DMS53 treated with DMSO at 0.1 percent for 48 hours (cell line): ENCODE measurements around the gene KRT85.

Experiments
- DNase-seq: peaks from one replicate; lab custom pipeline; 2025; ENCODE audit not compliant: unreplicated experiment; lab: John Stamatoyannopoulos, UW

KRT85 gene

DNA sequence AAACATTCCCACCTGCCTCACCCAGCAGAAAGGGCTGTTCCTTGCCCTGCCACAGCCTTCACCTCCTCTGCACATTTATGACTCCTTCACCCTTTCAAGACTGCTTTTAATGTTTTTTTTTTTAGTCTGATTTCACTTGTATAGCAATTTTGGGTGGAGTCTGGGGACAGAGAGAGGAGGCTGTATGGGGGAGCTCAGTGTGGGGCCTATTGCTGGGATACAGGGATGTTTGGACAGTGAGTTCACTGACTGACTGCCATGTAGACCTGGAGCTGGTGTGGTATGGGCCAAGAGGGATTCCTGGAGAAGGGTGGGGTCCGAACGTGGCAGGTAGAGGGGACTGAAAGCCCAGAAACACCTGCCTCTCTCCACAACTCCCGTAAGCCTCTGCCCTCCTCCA, 1.9 kb upstream of the KRT85 start:
- DNase-seq: no peak

DNA sequence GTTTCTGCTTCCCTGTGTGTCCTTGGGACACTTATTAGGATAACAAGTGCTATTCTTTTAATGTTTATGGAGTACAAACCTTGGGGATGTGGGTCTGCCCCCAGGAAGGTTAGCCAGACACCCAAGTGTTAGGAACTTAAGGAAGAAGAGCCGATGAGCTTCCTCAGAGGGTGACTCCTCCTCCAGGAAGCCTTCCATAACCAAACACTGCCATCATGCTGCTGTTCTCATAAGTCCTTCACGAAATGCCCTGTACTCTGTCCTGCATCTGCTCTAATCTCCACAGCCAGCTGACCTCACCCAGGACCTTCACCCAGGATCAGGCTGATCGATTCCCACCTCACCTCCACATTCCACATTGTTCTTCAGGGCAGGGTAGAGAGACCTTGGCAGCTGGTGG, 1.2 kb upstream of the KRT85 start:
- DNase-seq: no peak

DNA sequence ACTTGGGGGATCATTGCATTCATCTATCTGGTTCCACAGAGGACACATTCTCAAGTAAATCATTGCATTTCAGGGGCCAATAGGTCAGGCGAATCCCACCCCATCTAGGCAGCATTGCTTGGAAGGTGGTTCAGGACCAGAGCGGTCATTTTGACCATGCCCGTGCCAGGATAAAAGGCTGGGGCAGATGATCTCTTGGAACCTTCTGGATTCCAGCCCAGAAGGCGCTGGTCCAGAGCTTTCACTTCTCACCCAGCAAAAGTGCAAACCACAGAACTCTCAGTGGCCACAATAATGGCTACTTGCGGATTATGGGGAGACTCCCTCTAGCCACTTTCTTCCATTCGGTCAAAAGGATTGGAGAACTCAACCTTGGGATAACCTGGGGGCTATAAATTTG, 595 bp upstream of the KRT85 start:
- no peak for DNase-seq

DNA sequence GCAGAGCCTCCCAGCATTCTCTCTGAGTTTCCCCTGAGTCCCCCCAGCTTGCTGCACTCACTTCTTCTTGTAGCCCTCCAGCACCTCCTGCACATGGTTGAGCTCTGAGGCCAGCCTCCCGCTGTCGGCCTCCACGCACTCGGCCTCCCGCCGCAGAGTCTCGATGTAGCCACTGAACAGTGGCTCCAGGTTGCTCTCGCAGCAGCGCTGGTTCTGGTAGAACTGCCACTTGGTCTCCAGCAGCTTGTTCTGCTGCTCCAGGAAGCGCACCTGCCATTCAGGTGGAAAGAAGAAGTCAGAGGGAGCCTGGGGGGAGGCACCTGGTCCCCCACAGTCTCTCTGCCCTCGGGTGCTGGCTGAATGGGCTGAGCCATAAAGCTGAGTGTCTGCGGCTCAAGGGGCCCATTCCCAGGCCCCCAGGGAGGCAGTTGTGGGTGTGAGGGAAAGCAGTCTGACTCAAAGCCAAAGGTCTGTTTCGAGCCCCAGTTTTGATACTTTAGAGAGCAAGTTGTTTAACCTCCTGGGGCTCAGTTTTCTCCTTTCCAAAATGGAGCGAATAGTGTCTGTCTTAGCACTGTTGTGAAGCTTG, 2.3 kb downstream of the KRT85 start:
- DNase-seq: no peak

GRCh38 chr12:52364061-52364460, 3.2 kb downstream of the KRT85 start:
- DNase-seq: no peak

- DNase-seq: no peak
Measured at GRCh38 chr12:52363111-52363679, 4.1 kb downstream of the KRT85 start.

DNA sequence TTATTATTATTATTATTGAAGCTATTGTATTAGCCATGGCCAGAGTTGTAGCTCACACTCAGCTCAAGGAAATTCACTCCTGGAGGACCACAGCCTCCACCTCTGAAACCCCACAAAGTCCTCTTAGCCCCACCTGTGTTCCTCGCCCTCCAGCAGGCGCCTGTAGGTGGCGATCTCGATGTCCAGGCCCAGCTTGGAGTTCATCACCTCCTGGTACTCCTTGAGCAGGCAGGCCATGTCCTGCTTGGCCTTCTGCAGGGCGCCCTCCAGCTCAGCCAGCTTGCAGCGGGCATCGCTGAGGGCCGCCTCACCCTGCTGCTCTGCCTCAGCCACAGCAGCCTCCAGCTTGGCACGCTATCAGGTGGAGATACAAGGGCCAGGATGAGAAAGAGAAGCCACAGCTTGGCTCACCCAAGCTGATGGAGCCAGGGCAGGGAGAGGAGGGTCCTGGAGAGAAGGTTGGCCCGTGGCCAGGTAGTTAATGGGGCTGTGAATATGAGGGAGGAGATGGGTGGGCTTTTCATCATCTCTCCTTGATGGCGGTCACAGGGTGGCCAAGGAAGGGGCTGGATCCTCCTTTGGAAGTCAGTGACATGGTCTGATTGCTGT, 5.1 kb downstream of the KRT85 start:
- DNase-seq: no peak

- no peak for DNase-seq
Measured at GRCh38 chr12:52361553-52361952, 5.7 kb downstream of the KRT85 start.

DNA sequence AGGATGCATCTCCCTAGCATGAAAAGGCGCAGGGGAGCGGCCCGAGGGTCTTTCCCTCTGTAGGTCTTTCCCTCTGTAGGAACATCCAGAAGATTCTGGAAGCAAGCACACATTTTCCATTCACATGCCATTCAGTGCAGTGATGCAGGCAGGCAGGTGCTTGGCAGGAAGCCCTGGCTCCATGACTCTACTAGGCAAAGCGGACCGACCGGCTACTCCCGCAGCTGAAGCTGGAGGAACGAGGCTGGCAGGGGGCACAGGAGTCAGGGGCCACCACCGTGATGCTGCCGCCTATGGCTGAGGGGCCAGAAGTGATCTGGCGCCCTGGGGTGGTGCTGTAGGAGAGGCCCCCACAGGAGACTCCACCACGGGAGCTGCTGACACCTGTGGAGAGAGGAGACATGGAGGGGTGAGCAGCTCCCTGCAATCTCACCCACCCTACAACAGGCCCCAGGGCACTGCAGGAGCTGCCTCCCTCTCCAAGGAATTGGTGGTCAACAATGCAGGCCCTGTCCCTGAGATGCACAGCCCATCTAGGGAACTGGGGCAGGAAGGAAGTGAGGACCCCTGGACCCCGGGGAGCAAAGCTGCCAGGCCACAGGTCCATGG, 6.5 kb downstream of the KRT85 start:
- DNase-seq: no peak

GRCh38 chr12:52360106-52360662, 7.1 kb downstream of the KRT85 start:
- no peak for DNase-seq

DNA sequence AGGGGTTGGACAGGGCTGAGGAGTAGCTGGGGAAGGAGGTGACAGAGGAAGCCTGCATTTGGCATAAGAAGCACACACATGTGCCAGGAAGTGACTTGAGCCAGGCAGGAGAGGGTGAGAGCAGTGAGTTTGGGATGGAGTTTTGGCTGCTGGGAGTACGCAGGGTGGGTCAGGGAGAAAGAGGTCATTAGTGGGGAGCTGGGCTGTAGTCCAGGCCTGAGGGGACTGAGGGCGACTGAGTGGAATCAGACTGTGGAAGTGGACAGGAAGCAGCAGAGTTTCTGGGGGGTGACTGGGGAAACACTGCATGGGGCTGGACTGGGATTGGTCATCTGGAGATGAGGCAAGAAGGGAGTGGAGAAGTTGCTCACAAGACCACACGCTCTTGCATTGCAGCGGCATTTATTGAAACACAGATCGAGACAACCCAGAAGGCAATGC, 7.6 kb downstream of the KRT85 start:
- DNase-seq: no peak

- DNase-seq: no peak
Measured at GRCh38 chr12:52358575-52359350, 8.5 kb downstream of the KRT85 start.

- no peak for DNase-seq
Measured at GRCh38 chr12:52356762-52357580, 10.3 kb downstream of the KRT85 start.

GRCh38 chr12:52356031-52356761, 11.1 kb downstream of the KRT85 start:
- DNase-seq: no peak

DNA sequence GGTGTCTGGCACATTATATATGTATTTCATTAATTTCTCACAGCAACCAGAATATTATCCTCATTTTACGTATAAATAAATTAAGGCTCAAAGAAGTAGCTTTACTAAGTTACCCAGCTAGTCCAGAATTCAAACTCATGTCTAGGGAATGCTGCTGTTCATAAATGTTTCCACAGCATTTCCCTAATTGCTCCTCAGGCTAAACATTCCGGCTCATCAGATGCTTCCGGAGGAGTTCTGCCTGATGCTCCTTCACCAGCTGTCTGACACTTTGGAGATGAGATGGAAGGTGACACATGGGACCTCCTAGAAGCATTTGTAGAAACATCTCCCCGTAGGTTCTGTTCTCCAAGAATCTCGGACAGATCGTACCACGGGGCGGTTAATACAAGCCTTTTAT, 12.1 kb downstream of the KRT85 start:
- DNase-seq: no peak

DNA sequence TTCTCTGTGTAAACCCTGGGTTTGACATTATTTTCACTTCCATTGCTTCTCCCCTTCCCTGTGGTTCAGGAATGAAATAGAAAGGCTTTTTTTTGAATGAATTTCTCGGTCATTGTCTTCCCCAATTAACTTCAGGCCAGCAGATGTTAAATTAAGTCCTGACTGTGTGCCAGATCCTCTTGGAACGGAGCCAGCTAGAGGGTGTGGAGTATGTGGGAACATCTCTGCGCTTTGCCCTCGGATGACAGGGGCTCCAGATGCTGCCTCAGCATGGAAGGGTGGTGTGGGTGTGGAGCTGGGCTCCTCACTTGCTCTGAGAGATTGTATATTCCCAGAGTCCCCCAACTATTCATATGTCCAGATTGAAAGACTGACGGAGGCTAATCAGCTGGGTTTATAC, 13.1 kb downstream of the KRT85 start:
- no peak for DNase-seq

DNA sequence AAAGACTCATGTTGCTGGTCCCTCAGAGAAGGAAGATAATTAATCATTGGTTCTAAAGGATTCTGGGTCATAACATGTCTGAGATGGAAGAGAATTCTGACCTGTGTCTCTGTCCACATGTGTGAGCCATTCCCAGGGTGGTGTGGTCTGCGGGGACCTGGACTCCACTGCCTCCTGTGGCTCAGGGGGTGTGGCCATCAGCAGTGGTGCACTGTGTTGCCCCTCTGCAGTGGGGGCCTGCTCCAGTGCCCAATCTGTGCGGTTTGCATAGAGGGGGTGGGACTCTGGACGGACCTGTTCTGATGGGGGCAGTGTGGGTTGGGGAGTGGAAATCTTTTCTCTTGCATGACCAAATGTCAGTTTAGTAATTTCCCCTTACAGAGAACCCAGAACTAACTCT, 13.5 kb downstream of the KRT85 start:
- no peak for DNase-seq

DNA sequence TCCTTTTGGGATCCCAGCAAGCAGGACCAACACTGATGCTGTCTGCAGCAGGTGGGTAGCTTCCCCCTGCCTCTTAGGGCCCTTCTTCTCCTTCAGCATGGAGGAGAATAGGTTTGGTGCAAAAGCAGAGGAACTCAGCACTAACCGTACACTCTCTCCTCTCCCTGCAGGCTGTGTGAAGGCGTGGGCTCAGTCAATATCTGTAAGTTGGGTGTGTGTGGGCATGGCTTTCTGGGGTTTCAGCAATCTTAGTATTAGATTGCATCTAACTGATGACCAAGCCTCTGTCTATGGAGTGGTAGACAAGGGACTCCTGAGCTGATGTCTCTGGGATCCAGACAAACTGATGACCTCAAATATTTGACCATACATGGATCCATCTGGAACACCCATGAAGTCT, 14.3 kb downstream of the KRT85 start:
- no peak for DNase-seq

DNA sequence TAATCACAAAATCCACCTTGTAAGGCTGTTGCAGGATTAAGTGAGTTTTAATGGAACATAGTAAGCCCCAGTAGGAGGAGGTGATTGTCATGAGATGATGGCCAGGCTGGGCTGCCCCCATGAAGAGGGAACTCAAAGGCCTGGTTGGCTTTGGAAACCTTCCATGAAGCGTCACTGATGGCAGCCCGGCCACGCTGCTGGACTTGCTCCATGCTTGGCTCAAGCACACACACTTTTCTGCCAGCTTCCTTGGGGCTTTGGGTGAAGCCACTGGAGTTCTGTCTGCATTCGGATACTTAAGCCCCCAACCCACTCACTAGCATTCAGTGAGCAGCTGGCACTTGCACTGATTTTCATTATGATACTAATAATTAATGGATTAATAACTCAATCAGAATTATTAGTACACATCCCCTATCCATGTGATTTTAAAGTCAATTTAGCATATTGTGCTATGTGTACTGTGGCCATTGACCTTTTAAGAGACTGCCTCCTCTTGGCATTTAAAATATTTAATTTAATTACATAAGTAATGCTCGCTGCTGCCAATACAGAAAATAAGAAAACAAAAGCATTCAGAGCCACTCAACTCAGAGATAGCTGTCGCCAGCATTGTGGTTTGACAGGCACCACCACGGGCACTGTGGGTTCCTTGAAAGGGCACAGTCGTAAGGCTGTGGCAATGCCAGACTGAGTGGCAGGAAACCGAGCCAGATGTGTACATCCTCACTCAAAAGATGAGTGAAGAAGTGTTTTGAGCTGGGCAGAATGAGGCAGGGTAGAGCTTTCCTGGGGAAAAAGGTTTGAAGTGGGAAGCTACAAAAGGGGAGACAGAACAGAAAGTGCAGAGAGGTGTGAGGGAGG, 15.9 kb downstream of the KRT85 start:
- no peak for DNase-seq
